ENCODE data around the gene CBFA2T3.

CBFA2T3 gene

GRCh38 chr16:88974916-88975215, 2.1 kb downstream of the CBFA2T3 start:
- DNase-seq = no peak

DNA sequence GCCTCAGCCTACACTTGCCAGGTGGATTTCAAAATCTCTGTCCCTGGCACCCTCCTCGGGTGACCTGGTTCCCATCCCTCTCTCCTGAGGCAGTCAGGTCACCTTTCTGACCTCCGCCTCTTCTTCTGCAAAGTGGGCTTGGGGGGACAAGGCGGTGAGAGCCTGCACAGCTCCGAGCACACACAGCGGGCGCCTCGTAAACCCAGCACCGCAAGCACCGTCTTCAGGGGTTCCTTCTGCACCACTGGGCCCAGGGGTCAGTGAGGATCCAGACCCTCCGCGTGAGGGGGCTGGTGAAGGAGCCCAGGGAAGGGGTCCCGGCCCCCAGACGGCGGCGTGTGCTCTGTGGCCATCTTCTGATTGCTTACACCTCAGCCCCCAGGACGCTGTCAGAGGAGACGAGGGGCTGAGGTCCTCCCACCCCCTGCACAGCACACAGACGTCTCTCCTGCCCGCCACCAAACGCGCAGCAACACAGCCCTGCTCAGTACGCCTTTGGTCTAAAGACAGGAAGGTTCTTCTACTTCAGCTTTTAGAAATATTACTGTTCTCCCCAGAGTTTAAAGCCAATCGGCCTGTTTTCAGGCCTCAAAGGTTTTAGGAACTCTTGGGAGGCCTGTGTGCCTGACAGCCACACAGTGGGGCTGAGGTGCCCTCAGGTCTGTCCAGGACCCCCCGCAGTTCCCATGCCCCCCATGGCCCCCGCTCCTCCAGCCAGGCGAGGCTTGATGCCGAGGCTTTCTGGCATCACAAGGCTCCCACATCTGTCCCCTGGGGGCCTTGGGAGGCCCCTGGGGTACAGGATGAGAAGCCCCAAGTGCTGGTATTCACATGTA, 2.7 kb downstream of the CBFA2T3 start:
- no peak for DNase-seq

GRCh38 chr16:88973415-88974050, 3.5 kb downstream of the CBFA2T3 start:
- no peak for DNase-seq

DNA sequence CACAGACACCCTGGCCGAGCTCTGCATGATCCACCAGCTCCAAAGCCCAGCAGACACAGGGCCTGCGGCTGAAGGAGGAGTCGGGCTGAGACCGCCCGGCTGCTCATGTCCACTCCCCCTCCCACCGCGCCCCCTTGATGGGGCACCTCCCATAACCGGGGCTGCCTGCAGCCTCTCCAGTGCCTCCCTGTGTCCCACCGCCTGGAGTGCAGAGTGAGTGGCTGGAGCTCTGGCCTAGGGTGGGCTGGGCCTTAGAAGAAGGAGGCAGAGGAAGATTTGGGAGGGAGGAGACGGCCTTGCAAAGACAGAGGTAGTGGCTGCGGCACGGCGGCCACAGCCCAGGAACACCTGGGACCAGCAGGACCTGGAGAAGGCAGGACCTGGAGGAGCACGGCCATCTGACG, 4.0 kb downstream of the CBFA2T3 start:
- no peak for DNase-seq

GRCh38 chr16:88972349-88972748, 4.7 kb downstream of the CBFA2T3 start:
- DNase-seq = no peak

- DNase-seq = no peak
These were observed 5.5 kb downstream of the CBFA2T3 start for GRCh38 chr16:88971371-88972097.

GRCh38 chr16:88970539-88971065, 6.4 kb downstream of the CBFA2T3 start:
- no peak for DNase-seq

- no peak for DNase-seq
These were observed 7.0 kb downstream of the CBFA2T3 start for GRCh38 chr16:88970050-88970449.

DNA sequence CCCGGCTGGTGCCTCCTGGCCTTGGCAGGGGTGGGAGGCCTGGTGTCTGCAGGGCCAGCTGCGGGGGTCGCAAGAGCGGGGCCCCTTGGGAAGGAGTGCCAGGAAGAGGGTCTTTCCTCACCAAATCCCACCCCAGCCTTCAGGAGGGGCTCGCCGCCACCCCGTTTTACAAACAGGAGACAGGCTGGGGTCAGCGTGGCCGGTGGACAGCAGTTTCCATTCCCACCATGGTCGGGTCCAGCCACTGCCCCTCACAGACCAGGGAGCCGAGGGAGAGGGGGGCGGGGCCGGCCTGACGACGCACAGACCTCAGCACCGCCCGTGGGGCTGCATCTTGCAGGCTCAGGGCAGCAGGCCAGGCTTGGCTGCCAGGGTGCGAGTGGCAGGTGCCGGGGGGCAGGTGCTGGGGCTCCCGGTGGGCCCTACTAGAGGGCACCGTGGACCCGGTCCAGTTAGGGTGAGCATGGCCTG, 7.6 kb downstream of the CBFA2T3 start:
- DNase-seq = no peak

GRCh38 chr16:88968589-88969280, 8.3 kb downstream of the CBFA2T3 start:
- no peak for DNase-seq

DNA sequence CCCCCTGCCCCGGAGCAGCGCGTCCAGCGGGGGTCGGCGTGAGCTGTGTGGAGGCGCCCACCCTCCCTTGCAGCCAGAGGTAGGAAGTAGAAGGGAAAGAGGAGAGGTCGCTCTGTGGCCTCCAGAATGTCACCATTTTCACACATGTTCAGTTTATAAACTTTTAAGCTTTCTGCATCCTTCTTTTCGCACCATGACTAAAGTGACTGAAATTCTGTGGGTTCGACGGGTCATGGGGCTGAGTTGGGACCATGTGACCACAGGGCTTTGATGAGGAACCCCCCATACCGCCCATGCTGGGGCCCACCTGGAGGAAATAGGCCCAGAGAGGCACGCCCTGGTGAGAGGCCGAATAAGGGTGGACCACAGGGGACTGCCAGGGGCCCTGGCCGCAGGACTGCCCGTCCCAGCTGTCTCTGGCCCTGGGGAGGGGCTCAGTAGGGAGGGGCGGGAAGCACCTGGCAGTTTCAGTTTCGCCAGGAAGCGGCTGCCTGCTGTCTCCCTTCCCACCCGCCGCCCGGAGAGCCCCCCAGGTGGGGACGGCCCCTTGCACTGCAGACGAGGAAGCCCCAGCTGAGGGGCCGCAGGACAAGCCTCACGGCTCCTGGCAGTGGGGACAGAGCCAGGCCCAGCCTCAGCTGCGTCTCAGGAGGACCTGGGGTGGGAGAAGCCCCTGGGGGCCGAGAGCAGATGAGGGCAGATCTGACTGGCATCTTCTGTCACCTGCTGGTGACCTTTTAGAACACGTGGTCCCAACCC, 9.0 kb downstream of the CBFA2T3 start:
- no peak for DNase-seq

DNA sequence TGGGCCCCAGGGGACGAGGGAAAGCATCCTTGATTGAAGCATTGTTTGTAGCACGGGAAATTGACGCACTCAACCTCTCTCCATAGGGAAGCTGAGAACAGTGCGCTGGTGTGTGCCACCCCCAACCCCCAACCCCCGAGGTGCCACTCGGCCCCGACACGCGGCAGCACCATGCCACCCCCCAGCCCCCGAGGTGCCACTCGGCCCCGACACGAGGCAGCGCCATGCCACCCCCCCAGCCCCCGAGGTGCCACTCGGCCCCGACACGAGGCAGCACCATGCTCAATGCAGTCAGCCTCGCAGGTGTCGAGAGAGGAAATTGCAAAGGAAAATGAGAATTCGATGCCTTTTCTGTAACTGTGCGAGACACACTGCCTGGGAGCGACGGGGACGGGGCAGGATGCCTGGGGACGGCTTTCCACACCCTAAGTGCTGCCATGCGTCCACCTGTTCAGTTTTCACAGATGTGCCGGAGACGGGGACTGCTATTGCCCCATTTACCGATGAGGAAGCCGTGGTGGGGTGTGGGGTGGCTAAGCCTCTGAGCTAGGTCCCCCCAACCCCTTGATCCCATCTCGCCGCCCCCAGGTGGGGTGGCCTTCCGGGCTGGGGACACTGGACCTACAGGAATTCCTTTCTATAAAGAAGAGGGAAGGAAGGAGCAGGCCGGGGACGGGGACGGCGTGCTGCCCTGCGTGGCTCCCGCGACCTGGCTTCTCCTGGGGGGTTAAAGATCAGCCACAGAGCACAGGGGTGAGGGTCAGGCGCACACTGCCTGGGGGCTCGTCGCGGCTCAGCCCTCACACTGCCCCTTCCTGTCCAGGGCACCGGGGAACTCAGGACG, 9.8 kb downstream of the CBFA2T3 start:
- no peak for DNase-seq

GRCh38 chr16:88965826-88966480, 11.1 kb downstream of the CBFA2T3 start:
- no peak for DNase-seq

- no peak for DNase-seq
These were observed 11.6 kb downstream of the CBFA2T3 start for GRCh38 chr16:88965411-88965810.

GRCh38 chr16:88964636-88965035, 12.4 kb downstream of the CBFA2T3 start:
- DNase-seq = no peak

GRCh38 chr16:88963583-88963982, 13.4 kb downstream of the CBFA2T3 start:
- no peak for DNase-seq

DNA sequence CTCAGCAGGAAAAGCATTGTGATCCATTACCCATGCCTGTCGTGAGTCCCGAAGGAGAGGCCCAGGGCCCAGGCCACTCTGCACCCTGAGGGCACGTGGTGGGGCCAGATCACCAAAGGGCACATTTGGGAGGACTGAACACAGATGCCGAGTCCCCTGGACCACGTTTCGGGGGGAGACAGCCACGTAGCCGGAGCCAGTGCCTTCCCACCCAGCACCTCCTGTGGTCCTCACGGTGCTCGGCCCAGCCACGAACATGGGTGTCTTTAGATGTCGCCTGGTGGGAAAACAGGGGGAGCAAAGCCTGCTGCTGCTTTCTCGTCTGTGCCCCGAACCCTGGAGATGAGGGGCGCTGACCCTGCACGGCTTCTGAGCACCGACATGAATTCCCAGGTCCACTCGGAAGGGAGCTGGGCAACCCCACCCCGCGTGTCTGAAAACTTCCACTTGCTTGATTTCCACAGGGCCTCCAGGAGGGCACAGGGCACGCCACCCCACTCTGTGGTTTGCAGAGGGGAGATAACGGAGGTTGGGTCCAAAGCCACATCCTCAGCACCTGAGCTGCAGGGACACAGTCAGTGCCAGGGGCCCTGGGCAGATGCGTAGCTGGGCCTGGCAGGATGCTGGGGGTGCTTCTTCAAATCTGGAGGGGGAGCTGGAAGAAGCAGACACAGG, 14.4 kb downstream of the CBFA2T3 start:
- DNase-seq = no peak

DNA sequence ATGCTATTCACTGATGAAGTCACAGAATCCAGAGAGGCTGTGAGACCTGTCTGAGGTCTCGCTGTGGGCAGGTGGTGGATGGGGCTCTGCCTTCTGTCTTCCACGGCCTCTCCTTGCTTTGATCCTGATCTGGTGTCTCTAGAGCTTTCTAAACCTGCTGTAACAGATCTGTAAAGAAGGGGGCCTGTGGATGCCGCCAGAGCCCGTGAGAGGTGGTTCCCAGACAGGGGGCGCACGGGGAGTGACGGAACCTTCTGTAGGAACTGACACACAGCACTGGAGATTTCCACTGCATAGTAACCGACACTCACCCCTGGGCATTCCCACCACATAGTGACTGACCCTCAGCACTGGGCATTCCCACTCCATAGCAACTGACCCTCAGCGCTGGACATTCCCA, 16.0 kb downstream of the CBFA2T3 start:
- no peak for DNase-seq

DNA sequence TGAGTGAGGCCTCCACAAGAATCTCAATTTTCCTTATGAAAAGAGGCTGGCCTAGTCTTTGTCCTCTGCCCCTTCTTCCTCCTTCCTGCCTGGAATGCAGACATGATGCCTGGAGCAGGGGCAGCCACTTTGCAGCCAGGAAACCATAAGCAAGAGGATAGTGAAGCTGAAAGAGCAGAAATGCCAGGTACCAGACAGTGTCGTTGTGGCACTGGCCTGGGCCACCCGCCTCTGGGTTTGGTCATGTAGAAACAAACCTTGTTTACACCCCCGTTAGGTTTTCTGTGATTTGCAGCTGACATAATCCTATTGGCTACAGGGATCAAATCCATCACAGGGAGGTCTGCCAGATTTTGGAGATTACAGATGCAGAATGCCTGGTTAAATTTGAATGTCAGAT, 16.5 kb downstream of the CBFA2T3 start:
- no peak for DNase-seq

GRCh38 chr16:88959022-88959421, 18.0 kb downstream of the CBFA2T3 start:
- no peak for DNase-seq

Measured in activated CD8-positive, alpha-beta memory T cell treated with anti-CD3 and anti-CD28 coated beads for 24 hours (primary cell).